ENCODE data around the gene ITGA2B. TPM values are rescaled to one million over a fixed set of nuclear protein-coding genes. Genes with fewer than 3 reads are reported as not detected.

Gene ITGA2B
- total and polyA plus RNA-seq, 2 of the 8 experiments (the other 6 are each of a cell fraction or from before 2014, with no cell fraction given), result 6.9 to 12.3 TPM

GRCh38 chr17:44352828-44353671 is 36.4 kb downstream of the ITGA2B start:
- Histone ChIP-seq H3K23me2 (ENCODE audit: low read depth, low read length) (peaks cover 8% of the 10 kb centered on the region; the same call in 1 of the 2 replicates), H3K56ac (replicated peaks; ENCODE audit: insufficient read length, low read depth, low read length) (no peak overlapping the region), H4K20me1 (replicated peaks in 1 of 2; ENCODE audit: control insufficient read depth in 1 of 2, insufficient read depth in 2 of 2, low read length in 2 of 2) (peaks cover 4 to 23% of the 10 kb centered on the region in 2 experiments), H3K27me3 (replicated peaks in 1 of 4; ENCODE audit: control insufficient read depth in 3 of 4, extremely low read depth in 1 of 4, insufficient read depth in 3 of 4, low read length in 3 of 4) (no peaks in the 10 kb centered on the region; a peak in 2 of 7 replicates), H2AK5ac (ENCODE audit: low read depth, low read length) (no peak overlapping the region), H3K4me2 (ENCODE audit: insufficient read depth in 1 of 2, low read depth in 2 of 2, low read length in 2 of 2) (peak overlapping the region; percentile 71 to 93), H3K14ac (ENCODE audit: insufficient read length) (no peak overlapping the region), H3K79me1 (ENCODE audit: low read depth, low read length) (peaks cover 2% of the 10 kb centered on the region), H2BK5ac (ENCODE audit: low read depth, low read length) (no peak overlapping the region), H3K27ac (ENCODE audit: low read depth, low read length) (no peak overlapping the region), H2BK120ac (replicated peaks; ENCODE audit: low read depth, low read length) (no peak overlapping the region), H3K23ac (ENCODE audit: insufficient read length) (no peak overlapping the region), H3K18ac (ENCODE audit: extremely low read depth, low read length) (no peak overlapping the region), H4K8ac (ENCODE audit: extremely low read depth, insufficient read depth, low read length) (no peak overlapping the region; the same call in 1 of the 2 replicates), H3K4me3 (ENCODE audit: extremely low read depth in 1 of 4, insufficient read depth in 2 of 4, low read depth in 3 of 4, low read length in 4 of 4) (peak overlapping the region; percentile 42 to 68 (median 50)), H3K4me1 (replicated peaks in 1 of 4; ENCODE audit: control insufficient read depth in 3 of 4, insufficient read depth in 4 of 4, low read length in 3 of 4) (peaks cover 0 to 8% (median 4%) of the 10 kb centered on the region in 4 experiments; a peak in 4 of 7 replicates), H3K4ac (replicated peaks; ENCODE audit: insufficient read length, low read depth, low read length) (no peak overlapping the region), H4K91ac (replicated peaks; ENCODE audit: insufficient read length, low read length) (no peak overlapping the region), H4K5ac (ENCODE audit: insufficient read length, low read depth, low read length) (no peak overlapping the region), H3K36me3 (ENCODE audit: control insufficient read depth in 2 of 4, insufficient read depth in 4 of 4, low read length in 3 of 4) (peaks cover 0 to 3% (median under 1%) of the 10 kb centered on the region in 4 experiments; a peak in 3 of 8 replicates), H3K9ac (replicated peaks in 1 of 4; ENCODE audit: extremely low read depth in 1 of 4, low read depth in 3 of 4, low read length in 3 of 4) (peak overlapping the region in 2 of 4 experiments; percentile 13 to 18; a peak in 1 of 7 replicates), H2BK20ac (ENCODE audit: low read length) (no peak overlapping the region), H2BK15ac (ENCODE audit: low read length) (no peak overlapping the region), H3K79me2 (ENCODE audit: control insufficient read depth in 1 of 2, insufficient read depth in 2 of 2, low read length in 2 of 2) (no peaks in the 10 kb centered on the region), H2AFZ (ENCODE audit: low read length) (no peak overlapping the region), H2BK12ac (ENCODE audit: low read depth, low read length) (no peak overlapping the region), H3K9me3 (ENCODE audit: insufficient read depth in 2 of 2, low read depth in 1 of 2, low read length in 1 of 2) (no peaks in the 10 kb centered on the region)
- DNase-seq (ENCODE audit: low read depth in 1 of 2, low spot score in 2 of 2) (no peak), FAIRE-seq (no peak)
- POLR2A ChIA-PET (ENCODE audit: partially characterized antibody), result interaction anchor here (0.8 to 3.2 kb wide), 21 partner anchors 8 to 230 kb away, joined by 3 to 18 read pairs (median 4); partner anchors contain the start of genes FAM171A2, GRN, HDAC5 and TMUB2
- 47% methylated on average over 13 of the region's 22 CpGs; no CpG with 5 or more reads in 1 of the 2 experiments for WGBS, 2 experiments (ENCODE audit: extremely low coverage in 1 of 2, insufficient coverage in 1 of 2, insufficient read length in 1 of 2, insufficient replicate concordance in 2 of 2, low coverage in 1 of 2, low lambda C conversion rate in 2 of 2, missing lambda C conversion rate in 1 of 2)
- CTCF ChIA-PET (ENCODE audit: partially characterized antibody), result interaction anchor here (0.7 to 5.7 kb wide), 11 partner anchors 8 to 293 kb away, joined by 3 to 62 read pairs (median 19); partner anchors contain the start of genes ASB16, FAM171A2, GRN and TMUB2
- TF ChIP-seq BACH1 (IDR thresholded peaks at IDR 0.05; ENCODE audit: low read length) (no peak), ATF3 (IDR thresholded peaks at IDR 0.05; ENCODE audit: insufficient read depth, low read depth, low read length) (no peak), EZH2 (IDR thresholded peaks at IDR 0.05; ENCODE audit: low read depth, low read length, severe bottlenecking) (no peak), SAP30 (IDR thresholded peaks at IDR 0.05; ENCODE audit: insufficient read depth, insufficient replicate concordance, low read length) (no peak), CTBP2 (IDR thresholded peaks at IDR 0.05; ENCODE audit: borderline replicate concordance, insufficient read depth, insufficient read length, low read length) (no peak), MAX (IDR thresholded peaks at IDR 0.05) (no peak), TEAD4 (IDR thresholded peaks at IDR 0.05; ENCODE audit: low read depth, low read length) (no peak), BCL11A (IDR thresholded peaks at IDR 0.05; ENCODE audit: low read depth in 2 of 2, low read length in 2 of 2) (no peak), HDAC2 (IDR thresholded peaks at IDR 0.05; ENCODE audit: borderline replicate concordance in 1 of 2, low read depth in 2 of 2, low read length in 2 of 2) (no peak)
